GM19328 (cell line): ENCODE measurements around the gene TLN1.

ENCODE experiments used
- ATAC-seq: cut with Tn5 transposase; IDR thresholded peaks from one replicate; pipeline ENCODE4 v1.9.1; 2021; ENCODE audit warnings: mild to moderate bottlenecking, moderate library complexity; ENCODE audit not compliant: unreplicated experiment

TLN1 gene

DNA sequence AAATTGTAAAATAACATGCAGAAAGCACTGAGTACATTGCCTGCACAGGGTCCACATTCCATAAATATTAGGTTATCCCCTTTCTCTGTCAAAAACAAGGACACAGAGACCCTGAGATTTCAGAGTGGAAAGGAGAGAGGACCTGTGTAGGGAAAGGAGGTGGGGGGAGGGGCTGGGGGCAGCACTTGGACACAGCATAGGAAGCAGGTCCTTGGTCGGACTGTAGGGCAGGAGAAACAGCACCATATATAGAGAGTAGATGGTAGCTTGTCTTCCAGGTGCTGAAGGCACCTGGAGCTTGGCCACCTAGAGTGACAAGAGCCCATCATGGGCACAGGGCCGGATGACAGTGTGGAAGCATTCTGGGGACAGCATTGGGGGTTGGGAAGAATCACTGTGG, 44.7 kb downstream of the TLN1 start:
- ATAC-seq: no peak

GRCh38 chr9:35686222-35687203, 45.5 kb downstream of the TLN1 start:
- no peak for ATAC-seq

GRCh38 chr9:35685506-35685905, 46.5 kb downstream of the TLN1 start:
- ATAC-seq: no peak

DNA sequence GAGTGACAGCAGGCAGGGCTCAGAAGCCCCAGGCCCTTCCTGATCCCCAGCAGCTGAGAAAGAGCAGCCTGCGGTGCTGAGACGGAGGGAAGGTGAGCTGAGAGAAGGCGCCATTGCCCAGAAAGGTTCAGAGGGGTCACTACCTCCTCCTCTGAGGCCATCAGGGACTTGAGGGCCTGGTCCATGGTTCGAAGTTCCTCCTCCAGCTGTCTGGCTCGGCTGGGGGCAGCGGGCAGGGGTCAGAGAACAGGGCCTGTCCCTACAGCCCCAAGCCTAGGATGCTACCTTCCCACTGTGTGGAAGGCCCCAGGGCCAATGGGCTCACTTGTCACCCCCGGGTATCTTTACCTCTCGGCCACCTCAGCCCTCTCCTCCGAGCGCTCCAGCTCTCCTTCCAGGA, 47.1 kb downstream of the TLN1 start:
- no peak for ATAC-seq

- no peak for ATAC-seq
Measured at GRCh38 chr9:35683323-35683722, 48.7 kb downstream of the TLN1 start.

DNA sequence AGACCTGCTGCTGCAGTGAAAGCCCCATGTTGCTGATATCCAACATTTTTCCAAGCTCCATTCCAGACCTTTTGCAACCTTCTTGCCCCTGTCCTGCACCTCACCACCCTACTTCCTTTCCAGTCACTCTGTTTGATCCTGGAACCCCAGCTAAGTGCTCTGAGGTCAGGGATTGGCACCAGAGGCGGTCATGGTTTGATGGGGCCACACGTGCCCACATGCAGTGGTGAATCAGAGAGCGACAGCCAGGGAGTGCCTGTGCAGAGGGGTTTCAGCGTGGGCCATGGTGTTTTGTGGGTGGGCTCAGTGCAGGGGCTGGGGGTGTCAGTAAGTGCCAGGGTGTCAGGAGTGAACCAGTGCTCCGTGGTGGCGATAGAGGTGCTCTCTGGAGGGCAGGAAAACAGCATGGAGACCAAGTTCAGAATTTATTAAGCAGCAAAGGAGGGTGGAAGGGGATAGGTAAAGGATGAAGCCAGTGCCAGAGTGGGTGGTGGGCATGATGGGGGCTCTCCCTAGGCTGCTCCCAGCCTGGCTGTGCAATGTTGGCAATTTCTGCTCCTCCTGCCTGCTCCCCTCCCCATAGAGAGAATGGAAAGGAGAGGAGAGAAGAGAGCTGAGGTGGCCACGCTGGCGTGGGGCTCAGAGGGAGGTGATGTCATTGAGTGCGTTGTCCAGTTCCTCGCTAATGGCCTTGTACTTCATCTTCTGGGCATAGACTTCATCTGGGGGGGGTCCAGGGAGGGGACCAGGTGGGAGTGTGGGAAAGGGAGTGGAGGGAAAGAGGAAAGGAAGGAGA, 49.3 kb downstream of the TLN1 start:
- ATAC-seq: no peak

- ATAC-seq: no peak
Measured at GRCh38 chr9:35682051-35682450, 49.9 kb downstream of the TLN1 start.

GRCh38 chr9:35681341-35682002, 50.5 kb downstream of the TLN1 start:
- no peak for ATAC-seq

DNA sequence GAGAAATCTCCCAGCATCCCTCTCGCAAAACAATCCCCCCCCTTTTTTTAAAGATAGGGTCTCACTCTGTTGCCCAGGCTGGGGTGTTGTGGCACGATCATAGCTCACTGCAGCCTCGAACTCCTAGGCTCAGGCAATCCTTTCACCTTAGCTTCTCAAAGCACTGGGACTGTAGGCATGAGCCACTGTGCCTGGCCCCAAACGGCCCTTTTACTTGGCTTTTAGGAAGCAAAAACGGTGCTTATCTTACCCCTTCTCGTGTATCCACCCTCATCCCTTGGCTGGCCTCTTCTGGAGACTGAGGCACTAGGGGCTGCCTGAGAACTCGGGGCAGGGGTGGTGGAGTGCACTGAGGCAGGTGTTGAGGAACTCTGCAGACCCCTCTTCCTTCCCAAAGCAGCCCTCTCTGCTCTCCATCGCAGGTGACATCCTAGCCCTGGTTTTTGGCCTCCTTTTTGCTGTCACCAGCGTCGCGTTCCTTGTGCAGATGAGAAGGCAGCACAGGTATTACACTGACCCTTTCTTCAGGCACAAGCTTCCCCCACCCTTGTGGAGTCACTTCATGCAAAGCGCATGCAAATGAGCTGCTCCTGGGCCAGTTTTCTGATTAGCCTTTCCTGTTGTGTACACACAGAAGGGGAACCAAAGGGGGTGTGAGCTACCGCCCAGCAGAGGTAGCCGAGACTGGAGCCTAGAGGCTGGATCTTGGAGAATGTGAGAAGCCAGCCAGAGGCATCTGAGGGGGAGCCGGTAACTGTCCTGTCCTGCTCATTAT, 51.5 kb downstream of the TLN1 start:
- no peak for ATAC-seq

- ATAC-seq: no peak
Measured at GRCh38 chr9:35679766-35680330, 52.1 kb downstream of the TLN1 start.

DNA sequence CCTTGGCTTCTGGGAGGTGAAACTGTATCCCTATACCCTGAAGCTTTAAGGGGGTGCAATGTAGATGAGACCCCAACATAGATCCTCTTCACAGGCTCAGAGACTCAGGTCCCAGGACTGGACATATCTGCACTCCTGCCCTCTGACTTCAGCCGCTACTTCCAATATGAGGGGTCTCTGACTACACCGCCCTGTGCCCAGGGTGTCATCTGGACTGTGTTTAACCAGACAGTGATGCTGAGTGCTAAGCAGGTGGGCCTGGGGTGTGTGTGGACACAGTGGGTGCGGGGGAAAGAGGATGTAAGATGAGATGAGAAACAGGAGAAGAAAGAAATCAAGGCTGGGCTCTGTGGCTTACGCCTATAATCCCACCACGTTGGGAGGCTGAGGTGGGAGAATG, 52.9 kb downstream of the TLN1 start:
- ATAC-seq: no peak

DNA sequence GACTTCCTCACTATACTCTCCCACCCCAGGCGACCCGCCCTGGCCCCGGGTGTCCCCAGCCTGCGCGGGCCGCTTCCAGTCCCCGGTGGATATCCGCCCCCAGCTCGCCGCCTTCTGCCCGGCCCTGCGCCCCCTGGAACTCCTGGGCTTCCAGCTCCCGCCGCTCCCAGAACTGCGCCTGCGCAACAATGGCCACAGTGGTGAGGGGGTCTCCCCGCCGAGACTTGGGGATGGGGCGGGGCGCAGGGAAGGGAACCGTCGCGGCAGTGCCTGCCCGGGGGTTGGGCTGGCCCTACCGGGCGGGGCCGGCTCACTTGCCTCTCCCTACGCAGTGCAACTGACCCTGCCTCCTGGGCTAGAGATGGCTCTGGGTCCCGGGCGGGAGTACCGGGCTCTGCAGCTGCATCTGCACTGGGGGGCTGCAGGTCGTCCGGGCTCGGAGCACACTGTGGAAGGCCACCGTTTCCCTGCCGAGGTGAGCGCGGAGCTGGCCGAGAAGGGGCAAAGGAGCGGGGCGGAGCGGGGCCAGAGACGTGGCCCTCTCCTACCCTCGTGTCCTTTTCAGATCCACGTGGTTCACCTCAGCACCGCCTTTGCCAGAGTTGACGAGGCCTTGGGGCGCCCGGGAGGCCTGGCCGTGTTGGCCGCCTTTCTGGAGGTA, 56.1 kb downstream of the TLN1 start:
- ATAC-seq: no peak

- ATAC-seq: no peak
Measured at GRCh38 chr9:35675204-35675603, 56.8 kb downstream of the TLN1 start.

GRCh38 chr9:35674025-35674361, 58.0 kb downstream of the TLN1 start:
- no peak for ATAC-seq

- ATAC-seq: no peak
Measured at GRCh38 chr9:35673132-35674024, 58.6 kb downstream of the TLN1 start, which contains the start of gene CA9. TSS of gene CA9 (plus strand) at chr9:35673928. CDS start at chr9:35673960, 32 bp downstream.

DNA sequence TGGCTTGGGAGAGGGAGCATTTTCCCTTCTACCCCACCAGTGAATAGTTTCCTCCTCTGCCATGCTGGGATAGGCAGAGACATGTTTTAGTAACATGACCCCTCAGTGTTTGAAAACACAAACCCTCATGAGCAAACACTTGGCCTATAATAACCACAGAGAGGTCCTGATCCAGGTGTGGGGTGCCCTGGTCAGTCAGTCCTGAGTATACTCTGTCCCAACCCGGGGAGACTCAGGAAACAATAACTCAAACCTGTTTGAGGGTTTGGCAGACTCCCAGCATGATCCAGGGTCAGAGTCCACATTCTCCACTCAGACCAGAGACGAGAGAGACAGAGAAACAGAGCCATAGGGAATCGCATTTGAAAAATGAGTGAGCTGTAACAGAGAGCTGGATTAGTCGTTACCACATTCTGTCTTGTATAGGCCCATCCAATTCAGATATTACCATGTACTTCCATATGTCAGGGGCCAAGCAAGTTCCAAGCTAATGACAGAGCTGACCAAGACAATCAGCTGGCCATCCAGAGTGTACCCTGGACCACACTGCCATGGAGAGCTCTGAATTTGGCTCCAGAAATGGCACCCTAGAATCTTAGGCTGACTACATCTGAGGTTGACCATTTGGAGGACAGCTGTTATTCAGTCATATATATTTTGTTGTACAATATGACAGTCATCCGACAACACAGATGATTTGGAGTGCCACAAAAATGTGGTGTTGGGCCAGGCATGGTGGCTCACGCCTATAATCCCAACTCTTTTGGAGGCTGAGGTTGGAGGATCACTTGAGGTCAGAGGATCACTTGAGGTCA, 62.5 kb downstream of the TLN1 start:
- no peak for ATAC-seq

GRCh38 chr9:35667939-35668338, 64.1 kb downstream of the TLN1 start:
- ATAC-seq: no peak

GRCh38 chr9:35666549-35666948, 65.4 kb downstream of the TLN1 start:
- no peak for ATAC-seq
